Stimulated activated naive CD4-positive, alpha-beta T cell treated with Interleukin-2 at 50 U/mL for 16 hours (primary cell): ENCODE results near the gene TCF25.

Experiments
- DNase-seq: peaks from one replicate; lab custom pipeline; 2025; lab: John Stamatoyannopoulos, UW

The TCF25 gene

DNA sequence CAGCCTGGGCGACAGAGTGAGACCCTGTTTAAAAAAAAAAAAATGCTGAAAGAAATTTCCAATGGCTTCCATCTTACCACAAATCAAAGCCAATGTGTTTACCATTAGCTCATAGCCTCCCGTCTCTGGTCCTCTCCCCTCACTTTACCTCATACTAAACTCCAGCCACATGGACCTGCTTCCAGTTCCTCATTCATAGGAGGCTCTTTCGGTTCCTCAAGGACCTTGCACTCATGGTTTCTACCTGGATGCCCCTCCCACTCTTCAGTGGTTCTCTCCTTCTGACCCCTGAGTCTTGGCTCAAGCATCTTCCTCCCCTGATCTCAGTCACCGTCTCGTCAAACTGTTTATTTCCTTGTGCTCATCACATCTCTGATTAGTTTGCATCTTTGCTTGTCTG lies 71.4 kb downstream of the TCF25 start:
- DNase-seq, result no peak

DNA sequence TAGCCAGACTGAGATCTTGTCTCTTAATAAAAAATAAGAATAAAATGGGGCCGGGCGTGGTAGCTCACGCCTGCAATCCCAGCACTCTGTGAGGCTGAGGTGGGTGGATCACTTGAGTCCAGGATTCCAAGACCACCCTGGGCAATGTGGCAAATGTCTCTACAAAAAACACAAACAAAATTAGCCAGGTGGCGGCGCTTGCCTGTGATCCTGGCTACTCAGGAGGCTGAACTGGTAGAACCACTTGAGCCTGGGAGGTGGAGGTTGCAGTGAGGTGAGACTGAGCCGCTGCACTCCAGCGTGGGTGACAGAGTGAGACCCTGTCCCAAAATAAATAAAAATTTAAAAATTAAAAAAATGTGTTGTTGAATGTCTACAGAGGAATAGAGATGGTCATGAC lies 72.3 kb downstream of the TCF25 start:
- DNase-seq, result no peak

DNA sequence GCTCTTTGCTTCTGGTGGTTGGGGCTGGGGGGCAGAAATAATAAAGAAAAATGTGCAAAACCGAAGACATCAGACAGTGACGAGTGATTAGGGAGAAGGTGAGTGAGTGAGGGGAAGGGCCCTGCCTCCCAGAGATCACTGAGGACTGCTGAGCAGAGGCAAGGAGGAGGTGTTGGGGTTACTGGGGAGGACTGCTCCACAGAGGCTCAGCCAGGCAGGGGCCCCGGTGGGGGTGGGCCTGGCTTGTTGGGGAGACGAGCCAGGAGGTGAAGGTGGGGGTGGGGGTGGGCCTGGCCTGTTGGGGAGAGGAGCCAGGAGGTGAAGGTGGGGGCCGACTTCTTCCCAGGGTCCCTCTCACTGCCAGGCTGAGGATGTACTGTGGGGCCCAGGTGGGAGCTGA lies 73.1 kb downstream of the TCF25 start:
- no peak for DNase-seq

DNA sequence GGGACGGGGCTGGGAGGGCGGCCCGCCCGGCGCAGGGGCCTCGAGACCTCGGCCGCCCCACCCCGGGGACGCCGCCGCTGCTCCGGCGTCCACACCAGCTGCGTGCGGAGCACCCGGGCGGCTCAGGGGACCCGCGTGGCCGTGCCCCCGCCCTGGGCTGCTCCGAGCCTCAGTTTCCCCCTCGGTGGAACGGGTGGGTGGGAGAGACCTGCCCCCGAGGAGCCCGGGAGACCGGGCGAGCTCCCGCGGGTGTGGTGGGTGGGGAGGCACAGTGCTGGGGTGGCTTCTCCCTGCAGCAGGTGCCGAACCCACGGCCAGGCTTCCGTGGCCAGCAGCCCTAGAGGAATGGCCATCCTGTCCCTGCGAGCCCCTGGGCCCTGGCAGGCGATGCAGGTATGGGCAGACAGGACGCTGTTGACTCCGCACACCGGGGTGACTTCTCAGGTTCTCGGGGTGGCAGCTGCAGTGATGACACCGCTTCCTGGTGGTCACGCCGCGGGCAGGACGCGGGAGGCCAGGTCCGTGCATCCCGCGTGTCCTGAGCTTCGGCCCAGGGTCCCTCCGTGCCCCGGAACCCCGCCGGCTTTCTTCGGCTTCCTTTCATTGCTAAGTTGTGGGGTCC lies 75.8 kb downstream of the TCF25 start:
- DNase-seq, result no peak

DNA sequence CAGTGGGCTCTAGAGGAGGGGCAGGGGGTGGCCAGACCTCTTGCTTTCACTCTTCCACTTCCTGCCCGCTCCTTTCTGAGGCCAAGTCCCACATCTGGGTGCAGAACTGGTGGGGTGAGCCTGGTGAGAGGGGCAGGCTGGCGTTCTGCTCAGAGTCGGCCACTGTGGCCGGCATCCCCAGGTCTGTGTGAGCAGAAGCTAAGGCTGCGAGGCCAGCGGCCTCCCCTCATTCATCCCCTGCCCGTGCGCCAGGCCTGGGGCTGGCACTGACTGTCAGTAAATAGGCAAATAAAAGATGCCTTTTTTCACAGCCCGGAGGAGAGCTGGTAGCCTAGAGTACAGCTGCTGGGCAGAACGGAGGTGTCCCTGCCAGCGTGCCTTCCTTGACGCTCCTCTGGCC lies 76.4 kb downstream of the TCF25 start:
- DNase-seq, result no peak

DNA sequence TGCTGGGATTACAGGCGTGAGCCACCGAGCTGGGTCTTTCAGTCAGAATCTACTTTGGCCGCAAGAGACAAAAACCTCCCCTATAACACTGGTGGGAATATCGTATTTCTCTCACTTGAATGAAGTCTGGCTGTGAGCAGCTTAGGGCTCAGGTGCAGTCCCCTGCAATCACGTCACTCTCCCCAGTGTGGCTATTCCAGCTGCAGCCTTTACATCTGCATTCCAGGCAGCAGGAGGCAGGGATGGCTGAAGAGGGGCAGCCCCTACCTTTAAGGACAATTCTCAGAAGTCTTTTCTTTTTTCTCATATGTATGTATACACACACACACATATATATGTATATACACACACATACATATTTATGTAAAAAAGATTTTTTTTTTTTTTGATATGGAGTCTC lies 78.1 kb downstream of the TCF25 start:
- DNase-seq, result no peak

DNA sequence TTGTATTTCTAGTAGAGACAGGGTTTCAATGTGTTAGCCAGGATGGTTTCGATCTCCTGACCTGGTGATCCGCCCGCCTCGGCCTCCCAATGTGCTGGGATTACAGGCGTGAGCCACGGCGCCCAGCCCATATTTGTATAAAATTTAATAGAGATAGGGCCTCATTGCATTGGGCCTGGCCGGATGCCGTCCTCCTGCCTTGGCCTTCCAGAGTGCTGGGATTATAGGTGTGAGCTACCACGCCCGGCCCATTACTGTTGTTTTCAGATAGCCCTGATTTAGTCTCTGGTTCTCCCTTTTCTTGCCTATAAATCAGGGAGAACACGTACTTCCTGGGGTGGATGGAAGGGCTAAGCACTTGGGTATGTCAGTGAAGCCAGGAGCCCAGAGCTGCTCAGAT lies 78.7 kb downstream of the TCF25 start:
- no peak for DNase-seq

DNA sequence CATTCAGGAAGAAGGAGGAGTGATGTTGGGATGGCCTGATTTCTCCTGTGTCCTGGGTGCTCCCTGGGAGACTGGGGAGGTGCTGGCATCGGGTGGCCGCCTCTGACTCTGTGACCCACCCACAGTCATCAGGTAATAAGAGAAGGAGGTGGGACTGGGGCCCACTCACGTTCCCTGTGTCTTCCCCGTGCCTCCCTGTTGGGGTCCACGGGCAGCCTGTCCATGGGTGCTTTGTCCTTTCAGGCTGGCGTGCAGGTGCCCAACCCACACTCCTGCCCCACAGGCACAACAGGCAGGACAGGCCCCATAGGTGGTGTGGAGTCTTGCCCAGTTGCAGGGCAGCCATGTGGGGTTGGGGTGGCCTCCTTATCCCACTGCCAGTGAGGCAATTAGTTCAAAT lies 79.2 kb downstream of the TCF25 start:
- DNase-seq, result no peak

DNA sequence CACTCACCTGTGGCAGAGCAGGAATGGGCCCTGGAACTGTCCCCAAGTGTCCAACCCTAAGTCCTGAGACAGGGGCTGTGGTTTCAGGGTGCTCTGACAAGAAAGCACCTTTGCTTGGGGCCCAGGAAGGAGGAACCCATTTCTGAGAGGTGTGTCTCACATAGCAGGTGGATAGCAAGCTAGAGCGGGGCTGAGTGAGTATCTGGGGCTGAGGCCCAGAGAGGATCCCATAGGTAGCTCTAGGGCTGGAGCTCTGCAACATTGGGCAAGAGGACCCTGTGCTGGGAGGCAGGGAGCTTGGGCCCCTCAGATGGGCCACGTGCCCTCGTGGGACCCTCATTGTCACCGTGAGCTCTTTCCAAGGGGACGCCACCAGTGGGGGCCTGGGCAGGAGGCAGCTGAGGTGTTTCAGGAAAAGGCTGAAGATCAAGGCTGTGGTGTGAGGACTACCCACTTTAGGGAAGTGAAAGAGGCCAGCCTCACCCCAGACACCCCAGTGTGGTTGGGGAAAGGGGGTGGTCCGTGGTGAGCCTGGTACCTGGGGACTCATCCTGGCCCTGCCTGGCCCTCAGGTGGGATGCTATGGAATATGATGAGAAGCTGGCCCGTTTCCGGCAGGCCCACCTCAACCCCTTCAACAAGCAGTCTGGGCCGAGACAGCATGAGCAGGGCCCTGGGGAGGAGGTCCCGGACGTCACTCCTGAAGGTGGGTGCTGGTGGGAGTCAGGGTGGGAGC lies 80.4 kb downstream of the TCF25 start:
- no peak for DNase-seq

DNA sequence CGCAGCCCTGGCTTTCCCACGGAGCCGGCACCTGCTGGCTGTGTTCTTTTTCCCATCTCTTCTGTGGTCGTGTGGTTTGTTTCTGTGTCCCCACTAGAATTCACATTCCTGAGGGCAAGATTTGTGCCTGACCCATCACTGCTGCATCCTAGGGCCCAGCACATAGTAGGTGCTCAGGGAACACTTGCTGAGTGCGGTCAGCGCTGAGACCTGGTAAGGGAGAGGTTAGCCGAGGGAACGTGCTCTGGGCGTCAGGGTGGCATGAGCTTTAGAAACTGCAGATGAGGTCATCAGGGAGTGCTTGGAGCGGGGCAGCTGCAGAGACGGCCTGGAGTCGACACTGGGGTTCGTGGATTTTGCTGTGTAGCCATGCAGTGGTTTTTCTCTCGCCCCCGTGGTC lies 81.1 kb downstream of the TCF25 start:
- DNase-seq, result no peak

DNA sequence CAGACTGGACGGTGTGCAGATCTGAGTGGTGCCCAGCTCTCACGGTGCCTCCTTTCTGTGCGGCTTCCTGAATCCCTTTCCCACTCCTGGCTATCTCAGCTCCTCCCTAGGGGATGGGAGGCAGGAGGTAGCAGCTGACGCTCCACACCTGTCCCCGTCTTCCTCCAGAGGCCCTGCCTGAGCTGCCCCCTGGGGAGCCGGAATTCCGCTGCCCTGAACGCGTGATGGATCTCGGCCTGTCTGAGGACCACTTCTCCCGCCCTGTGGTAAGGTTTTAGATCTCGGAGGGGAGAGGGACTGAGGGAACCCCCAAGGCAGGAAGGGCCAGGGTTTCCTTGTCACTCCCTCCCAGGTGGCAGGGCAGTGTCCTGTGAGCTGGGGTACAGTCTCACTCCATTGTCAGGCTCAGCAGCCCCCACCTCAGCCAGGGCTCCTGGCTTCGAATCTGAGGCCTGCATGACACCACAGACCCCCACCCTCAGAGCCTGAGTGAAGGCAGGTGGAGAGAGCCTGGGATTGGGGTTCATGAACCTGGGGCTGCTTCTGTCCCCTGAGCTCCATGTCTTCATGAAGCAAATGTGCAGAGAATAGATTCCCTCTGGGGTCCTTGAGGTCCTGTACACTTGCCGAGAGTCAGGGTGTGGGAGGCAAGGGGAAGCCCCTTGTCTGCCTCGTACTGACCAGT lies 81.8 kb downstream of the TCF25 start:
- DNase-seq, result no peak

DNA sequence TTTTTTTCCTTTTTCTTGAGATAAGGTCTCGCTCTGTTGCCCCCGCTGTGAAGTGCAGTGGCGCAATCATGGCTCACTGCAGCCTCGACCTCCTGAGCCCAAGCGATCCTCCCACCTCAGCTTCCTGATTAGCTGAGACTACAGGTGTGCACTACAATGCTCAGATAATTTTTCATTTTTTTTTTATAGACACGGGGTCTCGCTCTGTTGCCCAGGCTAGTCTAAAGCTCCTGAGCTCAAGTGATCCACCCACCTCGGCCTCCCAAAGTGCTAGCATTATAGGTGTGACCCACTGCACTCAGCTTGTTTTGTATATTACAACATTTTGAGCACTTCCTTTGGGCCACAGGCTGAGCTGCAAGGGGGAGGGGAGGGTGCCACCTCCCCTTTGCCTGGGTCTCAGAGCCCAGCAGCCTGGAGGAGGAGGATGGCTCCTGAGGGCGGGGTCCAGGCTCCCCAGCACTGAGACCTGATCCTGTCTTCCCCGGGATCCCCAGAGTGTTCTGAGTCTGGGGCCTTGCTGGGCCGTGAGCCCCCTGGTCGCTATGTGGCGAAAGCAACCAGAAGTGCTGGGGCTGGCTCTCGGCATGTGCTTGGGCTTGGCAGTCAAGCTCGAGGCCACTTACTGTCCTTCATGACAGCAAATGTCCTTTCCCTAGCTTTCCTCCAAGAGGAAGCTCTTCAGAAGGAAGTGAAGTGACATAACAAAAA lies 83.3 kb downstream of the TCF25 start:
- DNase-seq, result no peak

DNA sequence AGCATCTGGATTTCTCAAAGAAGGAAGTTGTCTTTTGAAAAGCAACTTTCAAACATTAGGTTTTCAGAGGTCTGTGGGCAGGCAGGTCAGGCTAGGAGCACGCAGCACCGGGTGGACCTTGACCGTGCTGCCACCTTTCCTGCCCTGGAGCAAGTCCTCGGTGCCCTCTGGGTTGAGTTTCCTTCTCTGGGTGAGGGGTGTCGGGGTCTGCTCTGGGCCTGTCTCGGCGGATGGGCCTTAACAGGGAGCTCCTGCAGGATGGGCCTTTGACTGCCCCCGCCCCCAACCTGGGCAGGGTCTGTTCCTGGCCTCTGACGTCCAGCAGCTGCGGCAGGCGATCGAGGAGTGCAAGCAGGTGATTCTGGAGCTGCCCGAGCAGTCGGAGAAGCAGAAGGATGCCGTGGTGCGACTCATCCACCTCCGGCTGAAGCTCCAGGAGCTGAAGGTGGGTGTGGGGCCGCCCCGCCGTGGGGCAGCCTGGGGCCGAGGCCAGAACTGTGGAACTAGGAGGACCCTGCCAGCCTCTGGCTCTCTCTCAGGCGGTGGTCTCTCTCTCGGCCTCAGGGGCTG lies 83.9 kb downstream of the TCF25 start:
- DNase-seq, result no peak

DNA sequence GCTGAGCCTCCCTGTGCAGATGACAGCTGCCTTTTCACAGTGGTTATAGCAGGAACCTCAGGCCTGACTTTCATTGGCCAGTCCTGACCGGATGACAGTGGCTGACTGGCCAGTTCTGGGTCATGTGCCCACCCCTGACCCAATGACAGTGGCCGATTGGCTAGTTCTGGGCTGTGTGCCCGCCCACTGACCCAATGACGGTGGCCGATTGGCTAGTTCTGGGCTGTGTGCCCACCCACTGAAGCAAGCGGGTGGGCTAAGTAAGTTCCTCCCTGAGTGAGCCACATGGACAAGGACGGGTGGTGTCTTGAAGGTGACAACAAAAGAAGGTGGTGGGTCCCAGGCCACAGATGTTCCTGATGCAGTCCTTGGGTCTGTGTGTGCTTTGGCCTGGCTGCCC lies 84.7 kb downstream of the TCF25 start:
- no peak for DNase-seq

DNA sequence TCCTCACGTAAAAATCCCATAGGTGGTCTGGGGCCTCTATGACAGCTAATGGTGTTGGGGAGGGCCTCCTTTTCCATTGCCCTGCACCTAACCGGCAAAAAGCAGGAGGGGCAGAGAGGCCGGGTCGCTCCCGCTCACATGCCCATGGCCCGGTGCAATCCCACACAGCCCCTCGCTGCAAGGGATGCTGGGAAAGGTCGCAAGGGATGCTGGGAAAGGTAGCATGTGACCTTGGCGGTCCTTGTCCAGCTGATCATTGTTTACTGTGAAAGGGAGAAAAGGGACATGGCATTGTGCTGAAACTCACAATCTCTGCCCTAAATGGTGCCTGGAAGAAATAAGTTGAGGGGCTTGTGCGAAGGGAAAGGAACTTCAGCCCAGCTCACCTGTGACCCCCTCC lies 85.2 kb downstream of the TCF25 start:
- DNase-seq, result no peak

DNA sequence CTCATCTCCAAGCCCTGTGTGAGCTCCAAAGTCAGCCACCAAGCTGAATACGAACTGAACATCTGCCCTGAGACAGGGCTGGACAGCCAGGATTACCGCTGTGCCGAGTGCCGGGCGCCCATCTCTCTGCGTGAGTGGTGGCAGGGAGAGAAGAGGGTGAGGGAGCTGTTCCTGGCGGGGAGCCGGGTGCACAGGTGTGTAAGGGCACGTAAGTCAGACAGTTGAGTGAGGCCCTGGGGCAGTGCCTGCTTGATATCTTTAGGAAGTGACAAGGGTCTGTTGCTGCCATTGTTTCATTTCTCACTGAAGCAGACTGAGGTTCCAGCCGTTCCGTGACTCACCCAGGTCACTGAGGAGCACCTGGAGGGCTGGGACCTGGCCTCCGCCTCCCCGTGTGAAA lies 87.6 kb downstream of the TCF25 start:
- no peak for DNase-seq
